Panc1 (cell line): ENCODE measurements around the gene DHX36.

Experiments
- POLR2AphosphoS5 ChIP-seq: IDR thresholded peaks from 2 replicates; pipeline ENCODE4 v1.6.1; 2012; ENCODE audit warnings: mild to moderate bottlenecking, low read depth, low read length, moderate library complexity
- SIN3A ChIP-seq: IDR thresholded peaks from 2 replicates; pipeline ENCODE4 v1.6.1; 2012; ENCODE audit warnings: low read depth, mild to moderate bottlenecking, low read length, moderate library complexity, borderline replicate concordance; ENCODE audit not compliant: insufficient read depth
- TCF7L2 ChIP-seq: IDR thresholded peaks from 2 replicates; pipeline ENCODE4 v1.6.1; 2011; ENCODE audit warnings: mild to moderate bottlenecking, low read depth, low read length, inconsistent platforms
- TF ChIP-seq, protein P1 (sequence below): fragments of 450-650 bp; IDR thresholded peaks from 2 replicates; pipeline ENCODE4 v1.5.1; 2017; ENCODE audit warnings: mild to moderate bottlenecking
- TF ChIP-seq, protein P2 (sequence below), 2 experiments: IDR thresholded peaks; 2 replicates each; pipeline ENCODE4 v1.6.1; 2011 to 2012; ENCODE audit warnings: low read depth in 2 of 2, control low read depth in 1 of 2, low read length in 1 of 2, mild to moderate bottlenecking in 1 of 2, moderate library complexity in 1 of 2; ENCODE audit not compliant: insufficient read depth in 1 of 2

- TF ChIP-seq POLR2AphosphoS5, result no peak
- TF ChIP-seq, protein P1, sequence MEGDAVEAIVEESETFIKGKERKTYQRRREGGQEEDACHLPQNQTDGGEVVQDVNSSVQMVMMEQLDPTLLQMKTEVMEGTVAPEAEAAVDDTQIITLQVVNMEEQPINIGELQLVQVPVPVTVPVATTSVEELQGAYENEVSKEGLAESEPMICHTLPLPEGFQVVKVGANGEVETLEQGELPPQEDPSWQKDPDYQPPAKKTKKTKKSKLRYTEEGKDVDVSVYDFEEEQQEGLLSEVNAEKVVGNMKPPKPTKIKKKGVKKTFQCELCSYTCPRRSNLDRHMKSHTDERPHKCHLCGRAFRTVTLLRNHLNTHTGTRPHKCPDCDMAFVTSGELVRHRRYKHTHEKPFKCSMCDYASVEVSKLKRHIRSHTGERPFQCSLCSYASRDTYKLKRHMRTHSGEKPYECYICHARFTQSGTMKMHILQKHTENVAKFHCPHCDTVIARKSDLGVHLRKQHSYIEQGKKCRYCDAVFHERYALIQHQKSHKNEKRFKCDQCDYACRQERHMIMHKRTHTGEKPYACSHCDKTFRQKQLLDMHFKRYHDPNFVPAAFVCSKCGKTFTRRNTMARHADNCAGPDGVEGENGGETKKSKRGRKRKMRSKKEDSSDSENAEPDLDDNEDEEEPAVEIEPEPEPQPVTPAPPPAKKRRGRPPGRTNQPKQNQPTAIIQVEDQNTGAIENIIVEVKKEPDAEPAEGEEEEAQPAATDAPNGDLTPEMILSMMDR, result peak; percentile 28; the same call in 1 of the 2 replicates
- TF ChIP-seq, protein P2, sequence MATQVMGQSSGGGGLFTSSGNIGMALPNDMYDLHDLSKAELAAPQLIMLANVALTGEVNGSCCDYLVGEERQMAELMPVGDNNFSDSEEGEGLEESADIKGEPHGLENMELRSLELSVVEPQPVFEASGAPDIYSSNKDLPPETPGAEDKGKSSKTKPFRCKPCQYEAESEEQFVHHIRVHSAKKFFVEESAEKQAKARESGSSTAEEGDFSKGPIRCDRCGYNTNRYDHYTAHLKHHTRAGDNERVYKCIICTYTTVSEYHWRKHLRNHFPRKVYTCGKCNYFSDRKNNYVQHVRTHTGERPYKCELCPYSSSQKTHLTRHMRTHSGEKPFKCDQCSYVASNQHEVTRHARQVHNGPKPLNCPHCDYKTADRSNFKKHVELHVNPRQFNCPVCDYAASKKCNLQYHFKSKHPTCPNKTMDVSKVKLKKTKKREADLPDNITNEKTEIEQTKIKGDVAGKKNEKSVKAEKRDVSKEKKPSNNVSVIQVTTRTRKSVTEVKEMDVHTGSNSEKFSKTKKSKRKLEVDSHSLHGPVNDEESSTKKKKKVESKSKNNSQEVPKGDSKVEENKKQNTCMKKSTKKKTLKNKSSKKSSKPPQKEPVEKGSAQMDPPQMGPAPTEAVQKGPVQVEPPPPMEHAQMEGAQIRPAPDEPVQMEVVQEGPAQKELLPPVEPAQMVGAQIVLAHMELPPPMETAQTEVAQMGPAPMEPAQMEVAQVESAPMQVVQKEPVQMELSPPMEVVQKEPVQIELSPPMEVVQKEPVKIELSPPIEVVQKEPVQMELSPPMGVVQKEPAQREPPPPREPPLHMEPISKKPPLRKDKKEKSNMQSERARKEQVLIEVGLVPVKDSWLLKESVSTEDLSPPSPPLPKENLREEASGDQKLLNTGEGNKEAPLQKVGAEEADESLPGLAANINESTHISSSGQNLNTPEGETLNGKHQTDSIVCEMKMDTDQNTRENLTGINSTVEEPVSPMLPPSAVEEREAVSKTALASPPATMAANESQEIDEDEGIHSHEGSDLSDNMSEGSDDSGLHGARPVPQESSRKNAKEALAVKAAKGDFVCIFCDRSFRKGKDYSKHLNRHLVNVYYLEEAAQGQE (IDR thresholded peaks at IDR 0.05; ENCODE audit: insufficient read depth in 1 of 2, low read depth in 2 of 2, low read length in 1 of 2), result no peak
- no peak for TF ChIP-seq SIN3A
- TF ChIP-seq TCF7L2, result no peak
Observed at GRCh38 chr3:154314152-154314551, 10.1 kb downstream of the DHX36 start.
